ENCODE data around the gene TRPM1.

DNA sequence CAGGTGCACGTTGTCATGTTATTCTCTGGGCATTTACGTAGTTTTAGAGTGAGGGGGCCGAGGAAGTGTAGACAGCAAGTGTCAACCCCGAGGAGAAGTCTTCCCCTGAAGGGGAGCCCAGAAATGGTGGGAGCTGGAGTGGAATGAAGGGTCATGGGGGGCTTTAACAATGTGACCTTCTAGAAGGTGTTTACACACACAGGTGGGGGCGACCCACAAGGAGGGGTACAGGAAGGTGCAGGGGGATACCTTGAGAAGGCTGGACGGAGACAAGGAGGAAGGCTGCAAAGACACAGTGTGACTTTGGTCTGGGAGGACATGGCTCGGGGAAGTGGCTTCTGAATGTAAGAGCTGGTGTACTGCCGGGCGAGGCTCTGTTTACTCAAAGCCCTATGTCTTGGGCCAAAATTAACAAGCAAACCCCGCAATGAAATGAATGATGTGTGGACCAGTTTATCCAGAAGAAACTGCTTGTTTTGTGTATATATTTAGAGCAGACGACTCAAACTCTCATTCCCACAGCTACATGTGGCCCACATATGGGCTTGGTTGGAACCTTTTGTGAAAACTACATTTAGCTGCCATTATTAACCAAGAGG lies 18.7 kb downstream of the TRPM1 start:
- TF ChIP-seq, protein P1, sequence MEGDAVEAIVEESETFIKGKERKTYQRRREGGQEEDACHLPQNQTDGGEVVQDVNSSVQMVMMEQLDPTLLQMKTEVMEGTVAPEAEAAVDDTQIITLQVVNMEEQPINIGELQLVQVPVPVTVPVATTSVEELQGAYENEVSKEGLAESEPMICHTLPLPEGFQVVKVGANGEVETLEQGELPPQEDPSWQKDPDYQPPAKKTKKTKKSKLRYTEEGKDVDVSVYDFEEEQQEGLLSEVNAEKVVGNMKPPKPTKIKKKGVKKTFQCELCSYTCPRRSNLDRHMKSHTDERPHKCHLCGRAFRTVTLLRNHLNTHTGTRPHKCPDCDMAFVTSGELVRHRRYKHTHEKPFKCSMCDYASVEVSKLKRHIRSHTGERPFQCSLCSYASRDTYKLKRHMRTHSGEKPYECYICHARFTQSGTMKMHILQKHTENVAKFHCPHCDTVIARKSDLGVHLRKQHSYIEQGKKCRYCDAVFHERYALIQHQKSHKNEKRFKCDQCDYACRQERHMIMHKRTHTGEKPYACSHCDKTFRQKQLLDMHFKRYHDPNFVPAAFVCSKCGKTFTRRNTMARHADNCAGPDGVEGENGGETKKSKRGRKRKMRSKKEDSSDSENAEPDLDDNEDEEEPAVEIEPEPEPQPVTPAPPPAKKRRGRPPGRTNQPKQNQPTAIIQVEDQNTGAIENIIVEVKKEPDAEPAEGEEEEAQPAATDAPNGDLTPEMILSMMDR (IDR thresholded peaks at IDR 0.05): no peak
- TF ChIP-seq POLR2A (IDR thresholded peaks at IDR 0.05) (no peak), POLR2AphosphoS5 (IDR thresholded peaks at IDR 0.05) (no peak)
